Sigmoid colon (tissue), 7 donors: Measurements from ENCODE around the gene NOSIP. TPM values are rescaled to one million over a fixed set of nuclear protein-coding genes. Genes with fewer than 3 reads are reported as not detected.

ENCODE experiments used
- DNase-seq: peaks from one replicate; pipeline ENCODE4 v3.0.0-alpha.2; 2019
- H3K27ac ChIP-seq, 4 donors: fragments of 200-600 bp; sonication (generic); one replicate each; pipeline ENCODE4 v1.5.1; 2016 to 2019; ENCODE audit warnings: mild to moderate bottlenecking in 1 of 4
- H3K27me3 ChIP-seq, 3 donors: fragments of 200-600 bp; sonication (generic); one replicate each; pipeline ENCODE4 v1.5.1; 2019; ENCODE audit warnings: mild to moderate bottlenecking in 1 of 3
- H3K36me3 ChIP-seq, 4 donors: fragments of 200-600 bp; sonication (generic); one replicate each; pipeline ENCODE4 v1.5.1; 2016 to 2019
- H3K4me1 ChIP-seq, 4 donors: fragments of 200-600 bp; sonication (generic); one replicate each; pipeline ENCODE4 v1.5.1; 2017 to 2019
- H3K4me3 ChIP-seq, 4 donors: fragments of 200-600 bp; sonication (generic); one replicate each; pipeline ENCODE4 v1.5.1; 2017 to 2019; ENCODE audit warnings: mild to moderate bottlenecking in 2 of 4, moderate library complexity in 1 of 4
- H3K9me3 ChIP-seq, 4 donors: fragments of 200-600 bp in 3 of 4; sonication (generic) in 3 of 4; one replicate each; pipeline versions ENCODE4 v1.5.1 to v1.6.1; 2013 to 2019
- EP300 ChIP-seq, 4 donors: sonication (generic); formaldehyde crosslinking; IDR thresholded peaks; one replicate each; pipeline ENCODE4 v1.6.1; 2017; ENCODE audit warnings: antibody characterized with exemption in 4 of 4
- POLR2A ChIP-seq, 2 donors: fragments of 450-650 bp; IDR thresholded peaks; one replicate each; pipeline ENCODE4 v1.6.1; 2016; ENCODE audit warnings: antibody characterized with exemption in 2 of 2, mild to moderate bottlenecking in 2 of 2, moderate library complexity in 2 of 2
- POLR2AphosphoS5 ChIP-seq, 4 donors: sonication (generic); formaldehyde crosslinking; IDR thresholded peaks; one replicate each; pipeline ENCODE4 v1.6.1; 2017; ENCODE audit warnings: antibody characterized with exemption in 4 of 4
- WGBS, 2 donors: extraction: QIAGEN DNeasy Blood & Tissue Kit; methylation state at CpG; one replicate each; pipeline ENCODE4 v1.1.7; 2013; 5-methylcytosine and 5-hydroxymethylcytosine counted together
- intact Hi-C: fragments of 100-400 bp; cut with DNase I; formaldehyde crosslinking; loops from one replicate; pipeline ENCODE4 v1.15.1; 2023
- polyA plus RNA-seq, 3 donors: library from polyadenylated mRNA; stranded (reverse); fragments of 200-250 nt; gene quantifications; one replicate each; pipeline ENCODE4 v1.2.3, GENCODE V29; 2013
- total RNA-seq, 4 donors: library from RNA; depleted of rRNA; stranded (reverse); fragments of >200 nt; gene quantifications; one replicate each; pipeline ENCODE4 v1.1.0, GENCODE V29; 2016
- TF ChIP-seq, protein P1 (sequence below), 4 experiments: fragments of 450-650 bp in 3 of 4; fragments of 200-600 bp in 1 of 4; IDR thresholded peaks; one replicate each; pipeline ENCODE4 v1.5.1; 2016 to 2019; ENCODE audit warnings: antibody characterized with exemption in 4 of 4, mild to moderate bottlenecking in 3 of 4, moderate library complexity in 2 of 4
- donor health status: healthy with polysubstance abuse.
- donor health status: Bipolar disorder and iron deficiency.
- donor health status: healthy.

Gene NOSIP
- total and polyA plus RNA-seq, 7 donors: 47.6 to 123 (median 67.8) TPM

GRCh38 chr19:49559443-49559842 lies 20.9 kb downstream of the NOSIP start:
- Histone ChIP-seq H3K27ac (no peak overlapping the region), H3K4me1 (peaks cover 0 to 17% (median 8%) of the 10 kb centered on the region in 4 donors), H3K36me3 (peaks cover 4 to 56% (median 23%) of the 10 kb centered on the region in 4 donors), H3K27me3 (no peaks in the 10 kb centered on the region), H3K4me3 (no peak overlapping the region), H3K9me3 (no peaks in the 10 kb centered on the region)
- intact Hi-C loops: no loop called here
- no peak for DNase-seq
- WGBS, 2 donors: 39 to 79% methylated on average over 3 of the region's 3 CpGs
- no peak for TF ChIP-seq EP300 (IDR thresholded peaks at IDR 0.05)
- TF ChIP-seq, protein P1, sequence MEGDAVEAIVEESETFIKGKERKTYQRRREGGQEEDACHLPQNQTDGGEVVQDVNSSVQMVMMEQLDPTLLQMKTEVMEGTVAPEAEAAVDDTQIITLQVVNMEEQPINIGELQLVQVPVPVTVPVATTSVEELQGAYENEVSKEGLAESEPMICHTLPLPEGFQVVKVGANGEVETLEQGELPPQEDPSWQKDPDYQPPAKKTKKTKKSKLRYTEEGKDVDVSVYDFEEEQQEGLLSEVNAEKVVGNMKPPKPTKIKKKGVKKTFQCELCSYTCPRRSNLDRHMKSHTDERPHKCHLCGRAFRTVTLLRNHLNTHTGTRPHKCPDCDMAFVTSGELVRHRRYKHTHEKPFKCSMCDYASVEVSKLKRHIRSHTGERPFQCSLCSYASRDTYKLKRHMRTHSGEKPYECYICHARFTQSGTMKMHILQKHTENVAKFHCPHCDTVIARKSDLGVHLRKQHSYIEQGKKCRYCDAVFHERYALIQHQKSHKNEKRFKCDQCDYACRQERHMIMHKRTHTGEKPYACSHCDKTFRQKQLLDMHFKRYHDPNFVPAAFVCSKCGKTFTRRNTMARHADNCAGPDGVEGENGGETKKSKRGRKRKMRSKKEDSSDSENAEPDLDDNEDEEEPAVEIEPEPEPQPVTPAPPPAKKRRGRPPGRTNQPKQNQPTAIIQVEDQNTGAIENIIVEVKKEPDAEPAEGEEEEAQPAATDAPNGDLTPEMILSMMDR (IDR thresholded peaks at IDR 0.05): no peak
- TF ChIP-seq POLR2A (IDR thresholded peaks at IDR 0.05): no peak
- no peak for TF ChIP-seq POLR2AphosphoS5 (IDR thresholded peaks at IDR 0.05)

- Histone ChIP-seq H3K36me3 (peaks cover 4 to 64% (median 23%) of the 10 kb centered on the region in 4 donors), H3K27ac (no peak overlapping the region), H3K27me3 (no peaks in the 10 kb centered on the region), H3K4me1 (peaks cover 0 to 16% (median 8%) of the 10 kb centered on the region in 4 donors), H3K4me3 (no peak overlapping the region), H3K9me3 (no peaks in the 10 kb centered on the region)
- WGBS, 2 donors: 62 to 84% methylated on average over 7 of the region's 7 CpGs
- intact Hi-C loops: no loop called here
- no peak for DNase-seq
- TF ChIP-seq POLR2AphosphoS5 (IDR thresholded peaks at IDR 0.05) (no peak), EP300 (IDR thresholded peaks at IDR 0.05) (no peak), POLR2A (IDR thresholded peaks at IDR 0.05) (no peak)
- TF ChIP-seq, protein P1 (IDR thresholded peaks at IDR 0.05): no peak
Observed at GRCh38 chr19:49558591-49558990, 21.8 kb downstream of the NOSIP start.

GRCh38 chr19:49557641-49558325 lies 22.6 kb downstream of the NOSIP start:
- H3K4me3 ChIP-seq: no peak overlapping the region
- TF ChIP-seq POLR2AphosphoS5 (IDR thresholded peaks at IDR 0.05) (no peak), EP300 (IDR thresholded peaks at IDR 0.05) (no peak), POLR2A (IDR thresholded peaks at IDR 0.05) (no peak)
- TF ChIP-seq, protein P1 (IDR thresholded peaks at IDR 0.05): no peak
- intact Hi-C loops: no loop called here
- 81 to 87% methylated on average over 18 of the region's 18 CpGs for WGBS, 2 donors
- no peak for DNase-seq
- no peaks in the 10 kb centered on the region for H3K9me3 ChIP-seq
- peaks cover 0 to 16% (median 8%) of the 10 kb centered on the region in 4 donors for H3K4me1 ChIP-seq
- H3K27me3 ChIP-seq: no peaks in the 10 kb centered on the region
- no peak overlapping the region for H3K27ac ChIP-seq
- peaks cover 4 to 64% (median 23%) of the 10 kb centered on the region in 4 donors for H3K36me3 ChIP-seq

- Histone ChIP-seq H3K9me3 (no peaks in the 10 kb centered on the region), H3K4me3 (peak overlapping the region in 3 of 4 donors; percentile 22 to 35 (median 31)), H3K27ac (peak overlapping the region; percentile 18 to 72 (median 60)), H3K27me3 (no peaks in the 10 kb centered on the region), H3K36me3 (peaks cover 4 to 57% (median 23%) of the 10 kb centered on the region in 4 donors), H3K4me1 (peaks cover 0 to 16% (median 8%) of the 10 kb centered on the region in 4 donors)
- intact Hi-C loops: no loop called here
- TF ChIP-seq EP300 (IDR thresholded peaks at IDR 0.05): no peak
- no peak for TF ChIP-seq POLR2AphosphoS5 (IDR thresholded peaks at IDR 0.05)
- no peak for DNase-seq
- 77 to 88% methylated on average over 66 of the region's 66 CpGs for WGBS, 2 donors
Observed at GRCh38 chr19:49556412-49557398, 23.7 kb downstream of the NOSIP start.
